K562 (cell line): ENCODE measurements around the gene AMIGO1. TPM values are rescaled to one million over a fixed set of nuclear protein-coding genes. Genes with fewer than 3 reads are reported as not detected.

Experiments
- ARNT ChIP-seq, 2 experiments: fragments of 450-650 bp; IDR thresholded peaks; 2 replicates each; pipeline ENCODE4 v1.6.1; 2016; ENCODE audit warnings: mild to moderate bottlenecking in 1 of 2
- CBX5 ChIP-seq: IDR thresholded peaks from 2 replicates; pipeline ENCODE4 v1.6.1; 2014; ENCODE audit warnings: low read depth, borderline replicate concordance
- CHCHD3 ChIP-seq: fragments of 250-450 bp; sonication (Bioruptor Pico); IDR thresholded peaks from 2 replicates; pipeline ENCODE4 v2.1.2; 2022; ENCODE audit warnings: mild to moderate bottlenecking
- CTBP1 ChIP-seq: fragments of 450-650 bp; IDR thresholded peaks from 2 replicates; pipeline ENCODE4 v1.6.1; 2016; ENCODE audit warnings: borderline replicate concordance
- ETV1 ChIP-seq: fragments of 450-650 bp; conservative IDR thresholded peaks from 2 replicates; pipeline ENCODE4 v1.6.1; 2016; ENCODE audit warnings: missing genetic modification characterization, control low read depth, low read depth, missing compliant biosample characterization
- EWSR1 ChIP-seq: fragments of 450-650 bp; IDR thresholded peaks from 2 replicates; pipeline ENCODE4 v1.6.1; 2018; ENCODE audit warnings: borderline replicate concordance, mild to moderate bottlenecking, low read depth, moderate library complexity; ENCODE audit not compliant: partially characterized antibody
- HDAC2 ChIP-seq: fragments of 450-650 bp; IDR thresholded peaks from 2 replicates; pipeline ENCODE4 v1.6.1; 2016; ENCODE audit warnings: mild to moderate bottlenecking
- HMGN3 ChIP-seq: IDR thresholded peaks from 2 replicates; pipeline ENCODE4 v1.6.1; 2011; ENCODE audit warnings: borderline replicate concordance, low read depth, mild to moderate bottlenecking, mixed read lengths, low read length; ENCODE audit not compliant: insufficient read length; ENCODE audit errors: extremely low read depth
- IRF2 ChIP-seq: sonication (generic); formaldehyde crosslinking; IDR thresholded peaks from 2 replicates; pipeline ENCODE4 v1.8.1; 2022; ENCODE audit warnings: mild to moderate bottlenecking, missing genetic modification reagents
- MAZ ChIP-seq, 2 experiments: fragments of 450-650 bp in 1 of 2; sonication (generic) in 1 of 2; formaldehyde crosslinking; IDR thresholded peaks in 1 of 2; conservative IDR thresholded peaks in 1 of 2; 2 replicates each; pipeline versions ENCODE4 v1.4.0 to v1.5.0; 2020; ENCODE audit warnings: mild to moderate bottlenecking in 1 of 2, missing genetic modification reagents in 1 of 2
- MCM5 ChIP-seq: fragments of 450-650 bp; IDR thresholded peaks from 2 replicates; pipeline ENCODE4 v1.6.1; 2016; ENCODE audit warnings: low read depth
- MYNN ChIP-seq, 2 experiments: sonication (generic); formaldehyde crosslinking in 1 of 2; IDR thresholded peaks; 2 replicates each; pipeline versions ENCODE4 v1.5.0 to v1.6.1; 2016 to 2020; ENCODE audit warnings: antibody characterized with exemption in 1 of 2, missing genetic modification reagents in 1 of 2
- NBN ChIP-seq: fragments of 450-650 bp; IDR thresholded peaks from 2 replicates; pipeline ENCODE4 v1.6.1; 2016; ENCODE audit warnings: low read depth, mild to moderate bottlenecking
- NEUROD1 ChIP-seq: fragments of 150-350 bp; IDR thresholded peaks from 2 replicates; pipeline ENCODE4 v1.6.1; 2014; ENCODE audit warnings: borderline replicate concordance, low read length, low read depth; ENCODE audit not compliant: partially characterized antibody
- POLR3A ChIP-seq: IDR thresholded peaks from 2 replicates; pipeline ENCODE4 v1.6.1; 2011; ENCODE audit warnings: borderline replicate concordance, mild to moderate bottlenecking, moderate library complexity; ENCODE audit not compliant: insufficient read length, insufficient read depth; ENCODE audit errors: extremely low read depth
- PTTG1 ChIP-seq: fragments of 450-650 bp; IDR thresholded peaks from 2 replicates; pipeline ENCODE4 v1.6.1; 2016; ENCODE audit warnings: low read depth, mild to moderate bottlenecking, missing genetic modification characterization, missing compliant biosample characterization
- RBM15 ChIP-seq: fragments of 200-400 bp; formaldehyde crosslinking; IDR thresholded peaks from 2 replicates; pipeline ENCODE4 v1.6.1; 2018; ENCODE audit warnings: mild to moderate bottlenecking, low read length, moderate library complexity; ENCODE audit not compliant: insufficient read depth
- RHOXF2B ChIP-seq: fragments of 250-450 bp; sonication (Bioruptor Pico); conservative IDR thresholded peaks from 2 replicates; pipeline ENCODE4 v1.5.1; 2021
- SAP30 ChIP-seq: fragments of 200-600 bp; sonication (generic); IDR thresholded peaks from 2 replicates; pipeline ENCODE4 v1.6.1; 2012; ENCODE audit warnings: borderline replicate concordance, low read depth, mild to moderate bottlenecking, moderate library complexity, low read length, control low read depth, inconsistent platforms; ENCODE audit not compliant: insufficient read depth, poor library complexity, severe bottlenecking
- SMAD3 ChIP-seq: fragments of 450-650 bp; formaldehyde crosslinking; conservative IDR thresholded peaks from 2 replicates; pipeline ENCODE4 v1.4.0; 2020; ENCODE audit warnings: mild to moderate bottlenecking
- TCF3 ChIP-seq: sonication (generic); formaldehyde crosslinking; IDR thresholded peaks from 2 replicates; pipeline ENCODE4 v1.4.0; 2020; ENCODE audit warnings: mild to moderate bottlenecking, missing genetic modification reagents
- THRA ChIP-seq: fragments of 450-650 bp; IDR thresholded peaks from 2 replicates; pipeline ENCODE4 v1.6.1; 2017; ENCODE audit warnings: mild to moderate bottlenecking, moderate library complexity
- ZNF263 ChIP-seq: sonication (generic); formaldehyde crosslinking; IDR thresholded peaks from 2 replicates; pipeline ENCODE4 v1.8.0; 2022; ENCODE audit warnings: mild to moderate bottlenecking, missing genetic modification reagents, borderline replicate concordance
- ZNF277 ChIP-seq: fragments of 250-450 bp; sonication (Bioruptor Pico); IDR thresholded peaks from 2 replicates; pipeline ENCODE4 v1.8.0; 2022; ENCODE audit warnings: inconsistent platforms, mild to moderate bottlenecking, moderate library complexity, borderline replicate concordance
- ZNF778 ChIP-seq: fragments of 450-650 bp; formaldehyde crosslinking; IDR thresholded peaks from 2 replicates; pipeline ENCODE4 v1.4.0; 2020; ENCODE audit warnings: mild to moderate bottlenecking, moderate library complexity
- ZNF79 ChIP-seq: fragments of 250-450 bp; sonication (Bioruptor Pico); IDR thresholded peaks from 2 replicates; pipeline ENCODE4 v1.4.0; 2020; ENCODE audit warnings: low read depth, mild to moderate bottlenecking, moderate library complexity
- polyA plus RNA-seq, 8 experiments: library from polyadenylated mRNA; depleted of rRNA in 4 of 8; stranded (reverse) in 5 of 8; unstranded in 3 of 8; fragments of >200 nt; fragmentation: Nextera tagmentation in 2 of 8; fragmentation: Illumina TruSeq in 1 of 8; extraction: Ambion mirVana in 2 of 8; extraction: Trizol in 1 of 8; gene quantifications; 2 replicates each; pipeline versions ENCODE4 v1.2.1 to v1.2.3, GENCODE V29; 2011 to 2014; ENCODE audit warnings: inconsistent platforms in 1 of 8, missing spikeins in 1 of 8
- total RNA-seq, 7 experiments: library from RNA; depleted of rRNA in 6 of 7; stranded (reverse); fragments of >200 nt in 6 of 7; fragmentation: Illumina TruSeq in 2 of 7; extraction: Trizol in 2 of 7; gene quantifications; 2 replicates each; pipeline versions ENCODE4 v1.2.1 to v1.2.3, GENCODE V29; 2011 to 2021; ENCODE audit warnings: low replicate concordance in 1 of 7

AMIGO1 gene
- total and polyA plus RNA-seq, 9 of the 15 experiments (the other 6 are each of a cell fraction or from before 2014, with no cell fraction given), result 0.24 to 1.0 (median 0.54) TPM

- TF ChIP-seq MAZ (CRISPR knock-in tag; conservative IDR thresholded peaks at IDR 0.05 in 1 of 2, IDR thresholded peaks at IDR 0.05 in 1 of 2) (peak; percentile 61 to 82), TCF3 (CRISPR knock-in tag) (no peak), CTBP1 (no peak; the same call in 1 of the 2 replicates), HMGN3 (peak; percentile 71), ZNF277 (CRISPR knock-in tag) (no peak), MCM5 (no peak), ARNT (IDR thresholded peaks at IDR 0.05) (no peak), NBN (0 out of 2 replicates have a peak, but pooled peaks have one; percentile 30), CHCHD3 (CRISPR knock-in tag) (0 out of 2 replicates have a peak, but pooled peaks have one; percentile 71), CBX5 (no peak), PTTG1 (tag) (no peak), MYNN (IDR thresholded peaks at IDR 0.05) (no peak), MYNN (CRISPR knock-in tag; IDR thresholded peaks at IDR 0.05) (no peak), RBM15 (no peak), SAP30 (peak; percentile 84), ZNF778 (CRISPR knock-in tag) (no peak), HDAC2 (peak; percentile 13; the same call in 1 of the 2 replicates), EWSR1 (no peak), RHOXF2B (CRISPR knock-in tag) (no peak), IRF2 (CRISPR knock-in tag) (peak; percentile 84; the same call in 1 of the 2 replicates), SMAD3 (CRISPR knock-in tag) (no peak), THRA (no peak), ZNF263 (CRISPR knock-in tag) (peak; percentile 48; the same call in 1 of the 2 replicates), ZNF79 (CRISPR knock-in tag) (no peak), ETV1 (tag) (peak; percentile 88), POLR3A (no peak), NEUROD1 (peak; percentile 29)
Observed at GRCh38 chr1:109548321-109549267, 39.1 kb upstream of the AMIGO1 start, which contains the start of gene GNAI3 (continued).
